Neuronal stem cell (in vitro differentiated cells): ENCODE results near the gene ZGLP1.

ENCODE experiments used
- DNase-seq: peaks from one replicate; pipeline ENCODE4 v3.0.0-alpha.2; 2013; ENCODE audit warnings: low spot score
- H2AFZ ChIP-seq: one replicate; pipeline ENCODE4 v1.6.1; 2013; ENCODE audit warnings: mild to moderate bottlenecking, low read length, inconsistent platforms
- H2AK5ac ChIP-seq: 2 replicates; pipeline ENCODE4 v1.6.1; 2013; ENCODE audit warnings: low read depth, mild to moderate bottlenecking, inconsistent platforms, low read length, moderate library complexity, mixed read lengths
- H2BK120ac ChIP-seq: 2 replicates; pipeline ENCODE4 v1.6.1; 2013; ENCODE audit warnings: low read depth, mild to moderate bottlenecking, inconsistent platforms, low read length, moderate library complexity, mixed read lengths
- H2BK12ac ChIP-seq: one replicate; pipeline ENCODE4 v1.6.1; 2013; ENCODE audit warnings: low read length, inconsistent platforms
- H2BK15ac ChIP-seq: 2 replicates; pipeline ENCODE4 v1.6.1; 2013; ENCODE audit warnings: mild to moderate bottlenecking, low read length, inconsistent platforms, mixed read lengths
- H2BK5ac ChIP-seq: one replicate; pipeline ENCODE4 v1.6.1; 2013; ENCODE audit warnings: inconsistent platforms, mild to moderate bottlenecking, low read length, moderate library complexity
- H3K14ac ChIP-seq: one replicate; pipeline ENCODE4 v1.6.1; 2013; ENCODE audit warnings: low read length, inconsistent platforms
- H3K18ac ChIP-seq: 2 replicates; pipeline ENCODE4 v1.6.1; 2013; ENCODE audit warnings: low read length, inconsistent platforms
- H3K23ac ChIP-seq: 2 replicates; pipeline ENCODE4 v1.6.1; 2013; ENCODE audit warnings: low read depth, mild to moderate bottlenecking, mixed read lengths, low read length, inconsistent platforms; ENCODE audit not compliant: poor library complexity
- H3K27ac ChIP-seq: replicated peaks from 3 replicates; pipeline ENCODE4 v1.5.1; 2013; ENCODE audit warnings: low read length, inconsistent platforms
- H3K27me3 ChIP-seq, 3 experiments: 2 replicates each; pipeline ENCODE4 v1.6.1; 2013; ENCODE audit warnings: low read length in 3 of 3, mild to moderate bottlenecking in 2 of 3, inconsistent platforms in 1 of 3, low read depth in 1 of 3, mixed read lengths in 1 of 3, moderate library complexity in 1 of 3; ENCODE audit not compliant: control insufficient read depth in 3 of 3, insufficient read depth in 3 of 3
- H3K36me3 ChIP-seq, 2 donors: replicated peaks in 1 of 2; 2 replicates each; pipeline ENCODE4 v1.6.1; 2013; ENCODE audit warnings: low read length in 2 of 2; ENCODE audit not compliant: control insufficient read depth in 2 of 2, insufficient read depth in 2 of 2
- H3K4ac ChIP-seq: 2 replicates; pipeline ENCODE4 v1.6.1; 2013; ENCODE audit warnings: inconsistent platforms, mild to moderate bottlenecking, low read length, moderate library complexity
- H3K4me1 ChIP-seq, 2 donors: 1 replicate in 1 of 2; 2 replicates in 1 of 2; pipeline ENCODE4 v1.6.1; 2013; ENCODE audit warnings: low read length in 2 of 2, low read depth in 1 of 2; ENCODE audit not compliant: control insufficient read depth in 2 of 2, insufficient read depth in 1 of 2
- H3K4me2 ChIP-seq: one replicate; pipeline ENCODE4 v1.6.1; 2013; ENCODE audit warnings: mild to moderate bottlenecking, low read length, inconsistent platforms; ENCODE audit not compliant: insufficient read depth, poor library complexity, severe bottlenecking
- H3K4me3 ChIP-seq, 2 donors: 2 replicates each; pipeline ENCODE4 v1.5.1; 2013; ENCODE audit warnings: low read length in 2 of 2, mild to moderate bottlenecking in 2 of 2, inconsistent platforms in 1 of 2, moderate library complexity in 1 of 2
- H3K79me1 ChIP-seq: one replicate; pipeline ENCODE4 v1.6.1; 2013; ENCODE audit warnings: low read depth, mild to moderate bottlenecking, inconsistent platforms, low read length, moderate library complexity
- H3K9ac ChIP-seq: one replicate; pipeline ENCODE4 v1.6.1; 2013; ENCODE audit warnings: mild to moderate bottlenecking, low read depth, low read length, inconsistent platforms; ENCODE audit not compliant: poor library complexity
- H3K9me3 ChIP-seq, 2 donors: replicated peaks in 1 of 2; 2 replicates each; pipeline versions ENCODE3 to v1.6.1; 2013; ENCODE audit warnings: low read length in 2 of 2, mild to moderate bottlenecking in 2 of 2, inconsistent platforms in 1 of 2, low read depth in 1 of 2, mixed read lengths in 1 of 2, moderate library complexity in 1 of 2; ENCODE audit not compliant: control insufficient read depth in 2 of 2, insufficient read depth in 1 of 2
- H4K8ac ChIP-seq: one replicate; pipeline ENCODE4 v1.6.1; 2013; ENCODE audit warnings: low read depth, mild to moderate bottlenecking, inconsistent platforms, low read length, moderate library complexity
- H4K91ac ChIP-seq: one replicate; pipeline ENCODE4 v1.6.1; 2013; ENCODE audit warnings: low read length, low read depth, mild to moderate bottlenecking, inconsistent platforms; ENCODE audit not compliant: poor library complexity
- WGBS, 2 donors: extraction: QIAGEN DNeasy Blood & Tissue Kit; methylation state at CpG; one replicate each; pipeline ENCODE4 v1.1.7; 2013; ENCODE audit warnings: missing lambda C conversion rate in 2 of 2, mixed read lengths in 1 of 2; ENCODE audit not compliant: insufficient read length in 2 of 2, insufficient replicate concordance in 1 of 2; ENCODE audit errors: extremely low coverage in 2 of 2; 5-methylcytosine and 5-hydroxymethylcytosine counted together

The ZGLP1 gene

GRCh38 chr19:10332158-10332964 lies 22.7 kb upstream of the ZGLP1 start:
- Histone ChIP-seq H3K4me2 (peak overlapping the region; percentile 81), H3K9ac (peak overlapping the region; percentile 91), H3K27me3 (peaks cover 0 to 4% (median 0%) of the 10 kb centered on the region in 3 experiments), H3K36me3 (peaks cover 34 to 47% of the 10 kb centered on the region in 2 donors), H3K4me3 (peak overlapping the region; percentile 76 to 88), H3K79me1 (peaks cover 28% of the 10 kb centered on the region), H2BK120ac (no peak overlapping the region), H4K91ac (no peak overlapping the region), H3K4ac (no peak overlapping the region), H3K23ac (peak overlapping the region; percentile 43), H3K4me1 (peaks cover 12 to 16% of the 10 kb centered on the region in 2 donors), H3K9me3 (no peaks in the 10 kb centered on the region), H2AK5ac (peak overlapping the region; percentile 61), H4K8ac (no peak overlapping the region), H3K14ac (no peak overlapping the region), H2BK5ac (peak overlapping the region; percentile 72), H2BK15ac (no peak overlapping the region), H2AFZ (peak overlapping the region; percentile 85), H3K27ac (no peak overlapping the region), H3K18ac (peak overlapping the region; percentile 98), H2BK12ac (no peak overlapping the region)
- WGBS, 2 donors, result no CpG with 5 or more reads among the region's 18 CpGs
- DNase-seq, result no peak

- Histone ChIP-seq H3K27ac (no peak overlapping the region), H3K36me3 (peaks cover 53 to 73% of the 10 kb centered on the region in 2 donors), H2BK120ac (no peak overlapping the region), H2AFZ (no peak overlapping the region), H3K23ac (no peak overlapping the region), H3K4me1 (peaks cover 12 to 13% of the 10 kb centered on the region in 2 donors), H3K18ac (no peak overlapping the region), H3K9ac (no peak overlapping the region), H3K27me3 (peaks cover 0 to 4% (median 0%) of the 10 kb centered on the region in 3 experiments), H2BK12ac (no peak overlapping the region), H3K14ac (no peak overlapping the region), H3K4me3 (no peak overlapping the region), H4K91ac (no peak overlapping the region), H4K8ac (no peak overlapping the region), H2AK5ac (no peak overlapping the region), H2BK15ac (no peak overlapping the region), H2BK5ac (no peak overlapping the region), H3K9me3 (no peaks in the 10 kb centered on the region), H3K4ac (no peak overlapping the region), H3K4me2 (no peak overlapping the region), H3K79me1 (peaks cover 29% of the 10 kb centered on the region)
- no peak for DNase-seq
- no CpG with 5 or more reads among the region's 13 CpGs for WGBS, 2 donors
These were observed 19.9 kb upstream of the ZGLP1 start for GRCh38 chr19:10329555-10329954.

- no peaks in the 10 kb centered on the region for H3K9me3 ChIP-seq
- no peak overlapping the region for H4K8ac ChIP-seq
- no peak overlapping the region for H3K4me2 ChIP-seq
- no peak overlapping the region for H3K14ac ChIP-seq
- no peak overlapping the region for H3K18ac ChIP-seq
- no CpG with 5 or more reads among the region's 41 CpGs for WGBS, 2 donors
- peak overlapping the region in 1 of 2 donors; percentile 19 for H3K4me3 ChIP-seq
- H3K4me1 ChIP-seq, result peaks cover 6% of the 10 kb centered on the region in 2 donors
- H3K36me3 ChIP-seq, result peaks cover 54 to 81% of the 10 kb centered on the region in 2 donors
- H2BK120ac ChIP-seq, result no peak overlapping the region
- no peaks in the 10 kb centered on the region for H3K27me3 ChIP-seq
- H2AFZ ChIP-seq, result no peak overlapping the region
- H3K27ac ChIP-seq, result no peak overlapping the region
- H3K79me1 ChIP-seq, result peaks cover 27% of the 10 kb centered on the region
- no peak overlapping the region for H3K4ac ChIP-seq
- H3K23ac ChIP-seq, result peak overlapping the region; percentile 80
- H3K9ac ChIP-seq, result peak overlapping the region; percentile 21
- no peak overlapping the region for H2AK5ac ChIP-seq
- H2BK5ac ChIP-seq, result no peak overlapping the region
- H2BK12ac ChIP-seq, result no peak overlapping the region
- no peak overlapping the region for H2BK15ac ChIP-seq
- DNase-seq, result no peak
- H4K91ac ChIP-seq, result no peak overlapping the region
These were observed 19.2 kb upstream of the ZGLP1 start for GRCh38 chr19:10328558-10329429.

DNA sequence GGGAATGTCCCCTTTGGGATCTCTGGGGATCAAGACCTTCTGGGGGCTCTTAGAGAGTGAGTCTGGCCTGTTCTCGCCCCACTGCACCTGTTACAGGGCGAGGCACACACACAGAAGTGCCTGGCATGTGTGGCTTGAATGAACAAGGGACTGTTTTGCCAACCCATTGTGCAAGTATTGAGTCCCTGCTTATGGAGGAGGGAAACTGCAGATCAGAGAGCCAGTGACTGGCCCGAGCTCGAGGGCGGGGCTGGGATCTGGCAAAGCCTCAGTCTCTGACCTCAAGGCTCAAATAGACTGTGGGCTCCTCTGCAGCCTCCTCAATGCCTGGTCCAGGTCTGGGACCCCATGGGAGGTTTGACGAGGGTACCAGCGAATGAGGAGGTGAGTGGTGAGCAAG lies 18.2 kb upstream of the ZGLP1 start:
- H3K36me3 ChIP-seq, result peaks cover 62 to 91% of the 10 kb centered on the region in 2 donors
- H3K27me3 ChIP-seq, result no peaks in the 10 kb centered on the region
- no CpG with 5 or more reads among the region's 7 CpGs for WGBS, 2 donors
- no peak overlapping the region for H2AFZ ChIP-seq
- H2BK5ac ChIP-seq, result no peak overlapping the region
- H3K9me3 ChIP-seq, result no peaks in the 10 kb centered on the region
- no peak overlapping the region for H3K23ac ChIP-seq
- H3K4me2 ChIP-seq, result no peak overlapping the region
- H3K4me3 ChIP-seq, result no peak overlapping the region
- no peak overlapping the region for H3K4ac ChIP-seq
- no peak overlapping the region for H3K27ac ChIP-seq
- no peak overlapping the region for H3K18ac ChIP-seq
- no peak overlapping the region for H2AK5ac ChIP-seq
- H3K4me1 ChIP-seq, result peaks cover 6% of the 10 kb centered on the region in 2 donors
- peaks cover 30% of the 10 kb centered on the region for H3K79me1 ChIP-seq
- no peak overlapping the region for H2BK15ac ChIP-seq
- H2BK120ac ChIP-seq, result no peak overlapping the region
- DNase-seq, result no peak
- no peak overlapping the region for H3K14ac ChIP-seq
- no peak overlapping the region for H3K9ac ChIP-seq
- no peak overlapping the region for H4K91ac ChIP-seq
- peak overlapping the region; percentile 6 for H4K8ac ChIP-seq
- H2BK12ac ChIP-seq, result no peak overlapping the region
